DMS53 (cell line): ENCODE measurements around the gene PSD2.

Experiments used
- DNase-seq: peaks from one replicate; lab custom pipeline; 2025; lab: John Stamatoyannopoulos, UW

PSD2 gene

GRCh38 chr5:139855946-139856540 lies 60.4 kb downstream of the PSD2 start:
- no peak for DNase-seq

- peak; percentile 22 for DNase-seq
Observed at GRCh38 chr5:139856714-139857113, 61.1 kb downstream of the PSD2 start.

GRCh38 chr5:139859013-139859412 lies 63.4 kb downstream of the PSD2 start:
- DNase-seq = no peak

GRCh38 chr5:139861021-139861888 lies 65.6 kb downstream of the PSD2 start:
- DNase-seq = no peak

- no peak for DNase-seq
Observed at GRCh38 chr5:139861889-139862207, 66.2 kb downstream of the PSD2 start.

- DNase-seq = peak; percentile 58
Observed at GRCh38 chr5:139862313-139862712, 66.7 kb downstream of the PSD2 start.

- DNase-seq = no peak
Observed at GRCh38 chr5:139862803-139863202, 67.2 kb downstream of the PSD2 start.

GRCh38 chr5:139863361-139863760 lies 67.8 kb downstream of the PSD2 start:
- DNase-seq = no peak

- peak; percentile 79 for DNase-seq
Observed at GRCh38 chr5:139863855-139864558, 68.4 kb downstream of the PSD2 start.

GRCh38 chr5:139864716-139865483 lies 69.3 kb downstream of the PSD2 start:
- DNase-seq = no peak

GRCh38 chr5:139867109-139867508 lies 71.5 kb downstream of the PSD2 start:
- DNase-seq = no peak

- no peak for DNase-seq
Observed at GRCh38 chr5:139867581-139867980, 72.0 kb downstream of the PSD2 start.

- DNase-seq = no peak
Observed at GRCh38 chr5:139869042-139869790, 73.6 kb downstream of the PSD2 start.

- DNase-seq = no peak
Observed at GRCh38 chr5:139870677-139871076, 75.1 kb downstream of the PSD2 start.

GRCh38 chr5:139871614-139872013 lies 76.0 kb downstream of the PSD2 start:
- DNase-seq = no peak

GRCh38 chr5:139872052-139872766 lies 76.6 kb downstream of the PSD2 start:
- no peak for DNase-seq

GRCh38 chr5:139872851-139873794 lies 77.5 kb downstream of the PSD2 start:
- no peak for DNase-seq

GRCh38 chr5:139875957-139876356 lies 80.3 kb downstream of the PSD2 start:
- DNase-seq = no peak

- DNase-seq = peak; percentile 26
Observed at GRCh38 chr5:139877129-139877597, 81.6 kb downstream of the PSD2 start.

GRCh38 chr5:139878093-139878492 lies 82.5 kb downstream of the PSD2 start:
- no peak for DNase-seq
